Uterus (tissue), 4 donors: Measurements from ENCODE around the gene HORMAD2. TPM values are rescaled to one million over a fixed set of nuclear protein-coding genes. Genes with fewer than 3 reads are reported as not detected.

Source experiments
- DNase-seq, 2 donors: peaks; one replicate each; pipeline ENCODE4 v3.0.0-alpha.2; 2019 to 2020
- H3K27ac ChIP-seq, 2 donors: fragments of 200-600 bp; sonication (generic); 1 replicate in 1 of 2; 2 replicates in 1 of 2; pipeline ENCODE4 v1.5.1; 2016 to 2018
- H3K27me3 ChIP-seq, 2 donors: fragments of 200-600 bp; sonication (generic); one replicate each; pipeline ENCODE4 v1.5.1; 2018 to 2019; ENCODE audit warnings: control low read depth in 1 of 2
- H3K36me3 ChIP-seq, 2 donors: fragments of 200-600 bp; sonication (generic); one replicate each; pipeline ENCODE4 v1.5.1; 2019; ENCODE audit warnings: control low read depth in 1 of 2
- H3K4me1 ChIP-seq, 2 donors: fragments of 200-600 bp; sonication (generic); one replicate each; pipeline ENCODE4 v1.5.1; 2018 to 2019; ENCODE audit warnings: control low read depth in 1 of 2
- H3K4me3 ChIP-seq, 2 donors: fragments of 200-600 bp; sonication (generic); 1 replicate in 1 of 2; 2 replicates in 1 of 2; pipeline ENCODE4 v1.5.1; 2018 to 2019; ENCODE audit warnings: mild to moderate bottlenecking in 1 of 2
- H3K9me3 ChIP-seq, 2 donors: fragments of 200-600 bp; sonication (generic); one replicate each; pipeline ENCODE4 v1.5.1; 2019; ENCODE audit warnings: control low read depth in 1 of 2
- POLR2A ChIP-seq, 2 donors: fragments of 450-650 bp; IDR thresholded peaks; one replicate each; pipeline ENCODE4 v1.6.1; 2016; ENCODE audit warnings: antibody characterized with exemption in 2 of 2, mild to moderate bottlenecking in 1 of 2, moderate library complexity in 1 of 2
- intact Hi-C: fragments of 100-400 bp; cut with DNase I; formaldehyde crosslinking; loops from one replicate; pipeline ENCODE4 v1.15.1; 2023; ENCODE audit warnings: low total_unique reads
- total RNA-seq, 4 donors: library from RNA; depleted of rRNA in 3 of 4; stranded (reverse); fragments of >200 nt in 3 of 4; gene quantifications; one replicate each; pipeline versions ENCODE4 v1.1.0 to v1.2.4, GENCODE V29; 2014 to 2023
- TF ChIP-seq, protein P1 (sequence below), 4 experiments: fragments of 200-600 bp in 2 of 4; fragments of 450-650 bp in 2 of 4; sonication (generic) in 2 of 4; IDR thresholded peaks; one replicate each; pipeline ENCODE4 v1.5.1; 2016 to 2019; ENCODE audit warnings: antibody characterized with exemption in 4 of 4, mild to moderate bottlenecking in 2 of 4, moderate library complexity in 1 of 4
- donor health status: DM: yes; HTN: yes; CAD: no.

The HORMAD2 gene
- total RNA-seq, 4 donors from 2014 or later = not detected

DNA sequence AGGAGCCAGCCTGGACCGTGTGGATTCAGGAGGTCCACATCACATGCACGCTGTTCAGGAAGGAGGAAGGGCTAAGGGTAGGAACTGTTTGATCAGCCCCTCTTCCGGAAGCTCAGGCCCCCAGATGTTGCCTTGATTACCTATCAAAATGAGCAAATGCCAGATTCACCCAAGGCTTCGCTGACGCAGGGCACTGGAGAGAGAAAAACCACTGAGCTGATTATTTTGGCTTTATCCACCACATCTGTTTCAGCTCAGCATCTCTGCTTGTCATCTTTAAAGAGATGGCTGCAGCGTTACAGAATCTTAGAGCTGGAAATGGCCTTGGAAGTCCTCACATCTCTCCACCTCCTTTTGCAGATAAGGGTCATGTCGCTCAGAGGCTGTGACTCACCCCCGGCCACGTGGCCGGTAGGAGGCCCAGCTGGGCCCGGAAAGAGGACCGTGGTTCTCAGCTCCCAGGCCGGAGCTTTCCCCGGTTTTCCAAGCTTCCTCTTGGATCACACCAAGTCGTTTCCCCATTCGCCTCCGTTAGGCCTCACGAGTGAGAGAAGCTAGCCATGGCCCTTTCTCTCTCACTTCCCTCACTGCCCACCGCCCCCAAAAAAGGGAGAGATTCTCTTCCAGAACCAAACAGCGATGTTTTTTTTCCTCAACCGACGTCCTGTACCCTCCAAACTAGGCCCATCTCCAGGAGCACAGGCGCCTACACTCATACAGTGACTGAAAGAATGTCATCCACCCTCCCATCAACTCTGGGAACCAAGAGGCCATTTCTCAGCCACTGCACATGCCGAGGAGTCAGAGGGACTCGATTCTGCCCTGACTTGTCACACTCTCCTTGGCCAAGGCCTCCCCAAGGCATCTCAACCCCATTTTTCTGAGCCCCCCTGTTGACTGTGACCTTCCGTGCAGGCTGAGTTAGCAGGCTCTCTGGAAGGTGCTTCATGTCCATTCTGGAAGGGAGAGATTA, 128.7 kb downstream of the HORMAD2 start:
- intact Hi-C loops = no loop called here
- Histone ChIP-seq H3K4me3 (no peak overlapping the region), H3K4me1 (peaks cover 17 to 24% of the 10 kb centered on the region in 2 donors), H3K27me3 (no peaks in the 10 kb centered on the region), H3K36me3 (no peaks in the 10 kb centered on the region), H3K9me3 (no peaks in the 10 kb centered on the region), H3K27ac (peak overlapping the region; percentile 87 to 91)
- peak in 1 of 2 donors; percentile 8 for TF ChIP-seq POLR2A (IDR thresholded peaks at IDR 0.05)
- TF ChIP-seq, protein P1, sequence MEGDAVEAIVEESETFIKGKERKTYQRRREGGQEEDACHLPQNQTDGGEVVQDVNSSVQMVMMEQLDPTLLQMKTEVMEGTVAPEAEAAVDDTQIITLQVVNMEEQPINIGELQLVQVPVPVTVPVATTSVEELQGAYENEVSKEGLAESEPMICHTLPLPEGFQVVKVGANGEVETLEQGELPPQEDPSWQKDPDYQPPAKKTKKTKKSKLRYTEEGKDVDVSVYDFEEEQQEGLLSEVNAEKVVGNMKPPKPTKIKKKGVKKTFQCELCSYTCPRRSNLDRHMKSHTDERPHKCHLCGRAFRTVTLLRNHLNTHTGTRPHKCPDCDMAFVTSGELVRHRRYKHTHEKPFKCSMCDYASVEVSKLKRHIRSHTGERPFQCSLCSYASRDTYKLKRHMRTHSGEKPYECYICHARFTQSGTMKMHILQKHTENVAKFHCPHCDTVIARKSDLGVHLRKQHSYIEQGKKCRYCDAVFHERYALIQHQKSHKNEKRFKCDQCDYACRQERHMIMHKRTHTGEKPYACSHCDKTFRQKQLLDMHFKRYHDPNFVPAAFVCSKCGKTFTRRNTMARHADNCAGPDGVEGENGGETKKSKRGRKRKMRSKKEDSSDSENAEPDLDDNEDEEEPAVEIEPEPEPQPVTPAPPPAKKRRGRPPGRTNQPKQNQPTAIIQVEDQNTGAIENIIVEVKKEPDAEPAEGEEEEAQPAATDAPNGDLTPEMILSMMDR (IDR thresholded peaks at IDR 0.05) = no peak
- DNase-seq = peak; percentile 87 to 88

DNA sequence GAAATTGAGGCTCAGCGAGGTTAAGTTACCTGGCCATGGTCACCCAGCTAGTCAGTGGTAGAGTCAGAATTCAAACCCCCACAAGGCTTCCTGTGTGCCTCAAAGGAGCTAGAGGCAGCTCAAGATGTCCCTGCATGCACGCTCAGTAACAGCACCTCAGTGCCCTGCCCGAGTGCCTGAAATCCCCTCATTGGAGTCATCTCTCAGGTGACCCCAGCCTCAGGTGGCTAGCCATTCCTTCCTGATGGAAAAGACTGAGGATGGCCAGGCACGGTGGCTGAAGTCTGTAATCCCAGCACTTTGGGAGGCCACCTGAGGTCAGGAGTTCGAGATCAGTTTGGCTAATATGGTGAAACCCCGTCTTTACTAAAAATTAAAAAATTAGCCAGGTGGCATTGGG, 129.4 kb downstream of the HORMAD2 start:
- TF ChIP-seq, protein P1 (IDR thresholded peaks at IDR 0.05) = no peak
- no peak for TF ChIP-seq POLR2A (IDR thresholded peaks at IDR 0.05)
- peaks cover 17 to 24% of the 10 kb centered on the region in 2 donors for H3K4me1 ChIP-seq
- H3K36me3 ChIP-seq = no peaks in the 10 kb centered on the region
- peak overlapping the region; percentile 87 to 91 for H3K27ac ChIP-seq
- H3K27me3 ChIP-seq = no peaks in the 10 kb centered on the region
- intact Hi-C loops = no loop called here
- no peak for DNase-seq
- no peaks in the 10 kb centered on the region for H3K9me3 ChIP-seq
- no peak overlapping the region for H3K4me3 ChIP-seq

DNA sequence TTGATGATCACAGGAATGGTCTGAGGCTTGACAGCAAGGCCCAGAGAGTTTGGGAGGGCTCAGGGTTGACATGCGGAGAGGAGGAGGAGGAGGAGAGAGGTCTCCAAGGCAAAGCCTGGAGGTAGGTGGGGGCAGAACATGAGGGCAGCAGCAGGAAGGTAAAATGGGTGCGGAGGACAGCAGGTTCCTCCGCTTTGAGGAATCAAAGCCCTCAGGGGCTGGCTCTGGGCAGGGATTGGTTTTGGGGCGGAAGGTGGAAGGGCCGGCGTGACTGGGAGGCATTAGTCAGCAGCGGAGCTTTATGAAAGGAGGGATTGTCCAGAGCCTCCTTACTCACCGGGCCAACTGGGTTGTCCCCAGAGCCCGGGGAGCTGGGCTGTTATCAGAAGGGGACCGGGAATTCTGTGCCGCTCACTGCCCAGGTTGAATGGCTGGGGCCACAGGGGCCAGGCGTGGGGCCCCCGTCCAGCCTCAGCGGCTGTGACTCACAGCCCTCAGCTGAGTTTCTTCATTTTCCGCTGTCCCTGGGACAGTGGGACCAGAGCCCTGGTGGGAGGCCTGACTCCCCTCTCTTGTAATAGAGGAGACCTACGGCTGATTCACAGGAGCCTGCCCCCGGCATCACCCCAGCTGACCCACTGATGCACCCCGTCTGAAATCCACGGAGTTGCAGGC, 130.1 kb downstream of the HORMAD2 start:
- TF ChIP-seq POLR2A (IDR thresholded peaks at IDR 0.05) = no peak
- TF ChIP-seq, protein P1 (IDR thresholded peaks at IDR 0.05) = no peak
- DNase-seq = no peak
- Histone ChIP-seq H3K27me3 (no peaks in the 10 kb centered on the region), H3K36me3 (no peaks in the 10 kb centered on the region), H3K4me1 (peaks cover 10 to 17% of the 10 kb centered on the region in 2 donors), H3K4me3 (no peak overlapping the region), H3K9me3 (no peaks in the 10 kb centered on the region), H3K27ac (peak overlapping the region in 1 of 2 donors; percentile 87)
- intact Hi-C loops = no loop called here

DNA sequence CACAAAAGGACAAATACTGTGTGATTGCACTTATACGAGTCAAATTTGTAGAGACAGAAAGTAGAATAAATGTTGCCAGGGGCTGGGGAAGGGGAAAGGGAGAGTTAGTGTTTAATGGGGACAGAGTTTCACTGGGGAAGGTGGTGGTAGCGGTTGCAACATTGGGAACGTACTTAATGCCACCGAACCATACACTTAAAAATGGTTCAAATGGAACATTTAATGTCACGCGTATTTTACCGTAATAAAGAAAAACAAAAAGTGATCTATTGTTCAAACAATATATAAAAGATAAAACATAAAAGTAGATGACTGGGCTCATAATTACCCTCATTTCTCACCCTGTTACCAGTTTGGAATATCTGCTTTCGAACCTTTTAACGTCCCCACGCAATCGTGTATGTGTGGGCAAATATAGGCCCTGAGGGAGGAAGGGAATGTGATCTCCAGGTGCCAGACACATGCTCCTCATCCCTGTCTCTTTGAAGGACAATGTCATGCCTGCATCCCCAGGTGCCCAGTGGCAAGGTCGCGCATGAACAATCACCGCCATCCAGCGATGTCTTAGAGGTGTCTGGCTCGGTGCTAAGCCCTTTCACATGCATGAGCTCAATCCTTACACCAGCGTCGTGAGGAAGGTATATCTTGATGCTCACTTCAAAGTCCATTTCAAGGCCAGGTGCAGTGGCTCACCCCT, 131.0 kb downstream of the HORMAD2 start:
- H3K27ac ChIP-seq = no peak overlapping the region
- no peaks in the 10 kb centered on the region for H3K9me3 ChIP-seq
- no peak overlapping the region for H3K4me3 ChIP-seq
- no peaks in the 10 kb centered on the region for H3K27me3 ChIP-seq
- no peak for TF ChIP-seq POLR2A (IDR thresholded peaks at IDR 0.05)
- TF ChIP-seq, protein P1 (IDR thresholded peaks at IDR 0.05) = no peak
- peaks cover 7 to 11% of the 10 kb centered on the region in 2 donors for H3K4me1 ChIP-seq
- intact Hi-C loops = no loop called here
- DNase-seq = no peak
- H3K36me3 ChIP-seq = no peaks in the 10 kb centered on the region
